HL-60 (cell line): ENCODE results near the gene NKX3-2.
A peak's percentile ranks its signal among the peaks of the same experiment; 100 is the strongest.

Source experiments
- DNase-seq, 2 experiments: peaks; one replicate each; pipeline ENCODE4 v3.0.0-alpha.2; 2010 to 2020; ENCODE audit warnings: low read depth in 1 of 2, low spot score in 1 of 2
- H3K27ac ChIP-seq: fragments of 250-450 bp; sonication (Bioruptor Pico); replicated peaks from 2 replicates; pipeline ENCODE4 v1.5.1; 2020; ENCODE audit warnings: mild to moderate bottlenecking, moderate library complexity
- H3K27me3 ChIP-seq: fragments of 250-450 bp; sonication (Bioruptor Pico); 2 replicates; pipeline ENCODE4 v1.5.1; 2021; ENCODE audit warnings: mild to moderate bottlenecking, moderate library complexity; ENCODE audit not compliant: insufficient read depth, poor library complexity, severe bottlenecking
- H3K4me3 ChIP-seq: replicated peaks from 2 replicates; pipeline ENCODE4 v1.5.1; 2011; ENCODE audit warnings: mild to moderate bottlenecking, control low read depth, low read length; ENCODE audit not compliant: insufficient read depth
- CTCF ChIP-seq: IDR thresholded peaks from one replicate; pipeline ENCODE4 v1.5.1; 2011; ENCODE audit warnings: low read length, control low read depth, inconsistent platforms; ENCODE audit not compliant: insufficient read depth
- GABPA ChIP-seq: IDR thresholded peaks from 2 replicates; pipeline ENCODE4 v1.6.1; 2012; ENCODE audit warnings: low read depth
- POLR2AphosphoS5 ChIP-seq: IDR thresholded peaks from 2 replicates; pipeline ENCODE4 v1.6.1; 2012; ENCODE audit warnings: low read depth
- REST ChIP-seq: IDR thresholded peaks from 2 replicates; pipeline ENCODE4 v1.6.1; 2012; ENCODE audit warnings: low read depth; ENCODE audit not compliant: insufficient replicate concordance
- SPI1 ChIP-seq: IDR thresholded peaks from 2 replicates; pipeline ENCODE4 v1.6.1; 2012; ENCODE audit warnings: low read depth, mild to moderate bottlenecking, borderline replicate concordance

Gene NKX3-2

GRCh38 chr4:13527192-13527980 lies 16.9 kb downstream of the NKX3-2 start:
- peaks cover 50% of the 10 kb centered on the region for H3K27me3 ChIP-seq
- DNase-seq = no peak
- H3K4me3 ChIP-seq = peak overlapping the region; percentile 29
- no peak for TF ChIP-seq GABPA
- TF ChIP-seq POLR2AphosphoS5 = no peak
- TF ChIP-seq CTCF = no peak
- TF ChIP-seq SPI1 = no peak
- no peak for TF ChIP-seq REST
- H3K27ac ChIP-seq = no peak overlapping the region

- no peak for DNase-seq
- Histone ChIP-seq H3K27ac (no peak overlapping the region), H3K27me3 (peaks cover 54% of the 10 kb centered on the region), H3K4me3 (no peak overlapping the region)
- no peak for TF ChIP-seq POLR2AphosphoS5
- TF ChIP-seq GABPA = no peak
- no peak for TF ChIP-seq CTCF
- TF ChIP-seq SPI1 = no peak
- no peak for TF ChIP-seq REST
Measured at GRCh38 chr4:13526658-13527057, 17.6 kb downstream of the NKX3-2 start.

- no peak overlapping the region for H3K4me3 ChIP-seq
Measured at GRCh38 chr4:13525606-13526281, 18.6 kb downstream of the NKX3-2 start.

More at GRCh38 chr4:13525606-13526281, 18.6 kb downstream of the NKX3-2 start:
- TF ChIP-seq CTCF (no peak), POLR2AphosphoS5 (no peak), GABPA (no peak), REST (no peak), SPI1 (no peak)
- H3K27ac ChIP-seq = no peak overlapping the region
- DNase-seq = no peak
- peaks cover 51% of the 10 kb centered on the region for H3K27me3 ChIP-seq
